ENCODE data around the gene BUB1.

DNA sequence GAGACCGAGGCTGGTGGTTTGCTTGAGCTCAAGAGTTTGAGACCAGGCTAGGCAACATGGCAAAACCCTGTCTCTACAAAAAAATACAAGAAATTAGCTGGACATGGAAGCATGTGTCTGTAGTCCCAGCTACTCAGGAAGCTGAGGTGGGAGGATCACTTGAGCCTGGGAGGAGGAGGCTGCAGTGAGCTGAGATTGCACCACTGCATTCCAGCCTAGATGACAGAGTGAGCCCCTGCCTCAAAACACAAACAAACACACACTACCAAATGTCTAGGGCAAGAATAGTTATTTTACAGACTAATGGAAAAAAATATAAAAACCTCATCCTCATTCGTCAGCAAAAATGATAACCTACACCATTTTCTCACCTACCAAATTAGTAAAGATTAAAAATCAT lies 15.3 kb downstream of the BUB1 start:
- TF ChIP-seq POLR2A (IDR thresholded peaks at IDR 0.05; ENCODE audit: low read depth, low read length) (no peak), SPI1 (IDR thresholded peaks at IDR 0.05; ENCODE audit: low read depth, low read length) (no peak), POLR2AphosphoS5 (IDR thresholded peaks at IDR 0.05; ENCODE audit: low read depth, low read length) (no peak), PAX5 (IDR thresholded peaks at IDR 0.05; ENCODE audit: insufficient read depth, low read length, severe bottlenecking) (no peak), TAF1 (IDR thresholded peaks at IDR 0.05; ENCODE audit: low read depth, low read length) (no peak), POU2F2 (IDR thresholded peaks at IDR 0.05; ENCODE audit: low read depth, low read length) (no peak)

Measured in GM12891 (cell line).